BJ (cell line): Measurements from ENCODE around the gene ELANE. TPM values are rescaled to one million over a fixed set of nuclear protein-coding genes. Genes with fewer than 3 reads are reported as not detected.
A peak's percentile ranks its signal among the peaks of the same experiment; 100 is the strongest.

ENCODE experiments used
- CTCF ChIA-PET: fragments of 350-600 bp; formaldehyde crosslinking; extraction: SDS; loops from one replicate; lab custom pipeline; 2021; ENCODE audit warnings: antibody characterized with exemption, inconsistent platforms; lab: Yijun Ruan, JAX
- POLR2A ChIA-PET: fragments of 300-600 bp; sonication (Branson Sonifier 250); formaldehyde crosslinking; extraction: SDS; loops from one replicate; lab custom pipeline; 2021; ENCODE audit warnings: antibody characterized with exemption; lab: Charles Lee
- DNase-seq: peaks from one replicate; pipeline ENCODE4 v3.0.0-alpha.2; 2011; ENCODE audit warnings: low read depth
- H3K27me3 ChIP-seq: 2 replicates; pipeline ENCODE4 v1.6.0; 2011; ENCODE audit warnings: low read length; ENCODE audit not compliant: control insufficient read depth, insufficient read depth
- H3K36me3 ChIP-seq: 2 replicates; pipeline ENCODE4 v1.5.1; 2011; ENCODE audit warnings: low read length; ENCODE audit not compliant: control insufficient read depth, insufficient read depth
- H3K4me3 ChIP-seq: 2 replicates; pipeline ENCODE4 v1.5.1; 2011; ENCODE audit warnings: low read depth, mild to moderate bottlenecking, control low read depth, low read length
- CTCF ChIP-seq: IDR thresholded peaks from 2 replicates; pipeline ENCODE4 v1.5.1; 2011; ENCODE audit warnings: low read depth, mild to moderate bottlenecking, control low read depth, inconsistent platforms, low read length, moderate library complexity; ENCODE audit not compliant: insufficient read depth
- polyA plus RNA-seq: library from polyadenylated mRNA; depleted of rRNA; stranded (reverse); fragments of >200 nt; gene quantifications from 2 replicates; pipeline ENCODE4 v1.2.3, GENCODE V29; 2011

Gene ELANE
- polyA plus RNA-seq, 1 experiment = 0.12 TPM

- TF ChIP-seq CTCF = no peak
- Histone ChIP-seq H3K27me3 (no peaks in the 10 kb centered on the region), H3K36me3 (no peaks in the 10 kb centered on the region), H3K4me3 (no peak overlapping the region)
- no peak for DNase-seq
- ChIA-PET POLR2A (no interaction called here), CTCF (interaction anchor here (0.6 to 1.9 kb wide), 11 partner anchors 10 to 337 kb away, joined by 3 to 12 read pairs (median 3); partner anchors contain the start of genes PRTN3, RNF126 and WDR18)
These were observed 3.5 kb downstream of the ELANE start for GRCh38 chr19:855566-856120.

GRCh38 chr19:858284-858683, 6.2 kb downstream of the ELANE start:
- CTCF ChIA-PET = interaction anchor here (0.6 to 1.5 kb wide), 5 partner anchors 9 to 143 kb away, joined by 3 to 4 read pairs (median 3); no protein-coding TSS in a partner anchor

GRCh38 chr19:858868-859843, 7.1 kb downstream of the ELANE start, which contains the start of gene CFD:
Gene CFD, plus strand, starts transcription at chr19:859664. Its CDS starts 26 bp downstream, at chr19:859690.
- H3K4me3 ChIP-seq = peak within 1 kb of the TSS; percentile 44
- POLR2A ChIA-PET = no interaction called here
- CTCF ChIA-PET = interaction anchor here (0.6 to 1.8 kb wide), 9 partner anchors 8 to 142 kb away, joined by 3 to 5 read pairs (median 3); no protein-coding TSS in a partner anchor
- no peaks in the 10 kb centered on the region for H3K36me3 ChIP-seq
- no peak for TF ChIP-seq CTCF
- no peak for DNase-seq
- H3K27me3 ChIP-seq = no peaks in the 10 kb centered on the region

More at GRCh38 chr19:858284-858683, 6.2 kb downstream of the ELANE start:
- Histone ChIP-seq H3K36me3 (no peaks in the 10 kb centered on the region), H3K4me3 (no peak overlapping the region), H3K27me3 (no peaks in the 10 kb centered on the region)
- POLR2A ChIA-PET = no interaction called here
- DNase-seq = no peak
- no peak for TF ChIP-seq CTCF

- ChIA-PET CTCF (interaction anchor here (0.6 to 1.3 kb wide), 2 partner anchors 91 to 233 kb away, joined by 3 read pairs; no protein-coding TSS in a partner anchor), POLR2A (no interaction called here)
- TF ChIP-seq CTCF = no peak
- DNase-seq = no peak
- no peaks in the 10 kb centered on the region for H3K27me3 ChIP-seq
- no peaks in the 10 kb centered on the region for H3K36me3 ChIP-seq
- H3K4me3 ChIP-seq = no peak overlapping the region; the same call in 1 of the 2 replicates
These were observed 9.1 kb downstream of the ELANE start for GRCh38 chr19:861141-861755.
